T-cell (primary cell): Measurements from ENCODE around the gene ADAMTS16. TPM values are rescaled to one million over a fixed set of nuclear protein-coding genes. Genes with fewer than 3 reads are reported as not detected.

Experiments
- ATAC-seq, 4 experiments: fragments of 200-7000 bp in 3 of 4; fragments of 150-1000 bp in 1 of 4; cut with Tn5 transposase; replicated peaks in 1 of 4; 1 replicate in 3 of 4; 2 replicates in 1 of 4; pipeline ENCODE4 v1.10.0; 2021; ENCODE audit warnings: moderate library complexity in 3 of 4, mild to moderate bottlenecking in 2 of 4, moderate number of reproducible peaks in 1 of 4
- CTCF ChIA-PET, 2 donors: fragments of 300-600 bp; sonication (Branson Sonifier 250); formaldehyde crosslinking; loops; one replicate each; lab custom pipeline; 2022; ENCODE audit warnings: antibody characterized with exemption in 2 of 2; lab: Charles Lee
- POLR2A ChIA-PET, 2 donors: fragments of 300-600 bp; sonication (Branson Sonifier 250); formaldehyde crosslinking; loops; one replicate each; lab custom pipeline; 2022; ENCODE audit warnings: antibody characterized with exemption in 2 of 2; lab: Charles Lee
- DNase-seq, 35 experiments: peaks; one replicate each; pipeline versions ENCODE4 v3.0.0 to v3.0.0-alpha.2; 2013 to 2023
- H3K27ac ChIP-seq: one replicate; pipeline ENCODE4 v1.5.1; 2013; ENCODE audit warnings: low read length
- H3K27me3 ChIP-seq, 2 experiments: replicated peaks in 1 of 2; 1 replicate in 1 of 2; 2 replicates in 1 of 2; pipeline versions ENCODE4 v1.6.1 to v1.7.0; 2013; ENCODE audit warnings: low read length in 1 of 2, mixed read lengths in 1 of 2; ENCODE audit not compliant: control insufficient read depth in 2 of 2, insufficient read depth in 2 of 2; ENCODE audit errors: extremely low read depth in 1 of 2
- H3K36me3 ChIP-seq, 2 donors: 1 replicate in 1 of 2; 2 replicates in 1 of 2; pipeline versions ENCODE4 v1.6.1 to v1.7.0; 2013; ENCODE audit warnings: low read length in 1 of 2; ENCODE audit not compliant: control insufficient read depth in 2 of 2, insufficient read depth in 1 of 2; ENCODE audit errors: extremely low read depth in 1 of 2
- H3K4me1 ChIP-seq, 2 experiments: 1 replicate in 1 of 2; 2 replicates in 1 of 2; pipeline versions ENCODE4 v1.6.1 to v1.7.0; 2013; ENCODE audit warnings: low read length in 2 of 2, mixed read lengths in 1 of 2; ENCODE audit not compliant: insufficient read depth in 2 of 2, control insufficient read depth in 1 of 2; ENCODE audit errors: extremely low read depth in 1 of 2
- H3K4me3 ChIP-seq, 2 donors: 1 replicate in 1 of 2; 2 replicates in 1 of 2; pipeline versions ENCODE4 v1.5.1 to v1.7.0; 2013; ENCODE audit warnings: mild to moderate bottlenecking in 2 of 2, low read length in 1 of 2, moderate library complexity in 1 of 2; ENCODE audit not compliant: control insufficient read depth in 1 of 2; ENCODE audit errors: extremely low read depth in 1 of 2
- H3K9me3 ChIP-seq: 2 replicates; pipeline ENCODE4 v1.7.0; 2013
- H3K27ac Mint-ChIP-seq, 2 donors: one replicate each; pipeline ENCODE4 v1.8.0; 2020 to 2021; ENCODE audit warnings: mild to moderate bottlenecking in 2 of 2, mixed read lengths in 2 of 2
- H3K27me3 Mint-ChIP-seq, 2 donors: one replicate each; pipeline ENCODE4 v1.8.0; 2021 to 2022; ENCODE audit warnings: mixed read lengths in 2 of 2
- H3K36me3 Mint-ChIP-seq: one replicate; pipeline ENCODE4 v1.8.0; 2021; ENCODE audit warnings: mixed read lengths
- H3K4me1 Mint-ChIP-seq, 3 donors: one replicate each; pipeline ENCODE4 v1.8.0; 2020 to 2022; ENCODE audit warnings: mixed read lengths in 3 of 3, mild to moderate bottlenecking in 1 of 3
- H3K4me3 Mint-ChIP-seq, 3 donors: one replicate each; pipeline ENCODE4 v1.8.0; 2020 to 2022; ENCODE audit warnings: mild to moderate bottlenecking in 3 of 3, mixed read lengths in 3 of 3, moderate library complexity in 3 of 3
- H3K9me3 Mint-ChIP-seq, 3 donors: one replicate each; pipeline ENCODE4 v1.8.0; 2020 to 2022; ENCODE audit warnings: mixed read lengths in 3 of 3
- WGBS: methylation state at CpG from one replicate; pipeline ENCODE4 v1.1.5; 2013; ENCODE audit warnings: missing lambda C conversion rate; ENCODE audit not compliant: insufficient coverage; 5-methylcytosine and 5-hydroxymethylcytosine counted together
- total RNA-seq, 35 experiments: library from RNA in 6 of 35; stranded (reverse) in 6 of 35; fragments of 120-200 nt in 1 of 35; gene quantifications; one replicate each; pipeline versions ENCODE4 v1.2.1 to v1.2.4 and lab custom pipeline; 2013 to 2026

The ADAMTS16 gene
- total RNA-seq, 5 donors from 2014 or later (not counting 1 experiment from before 2014, with no cell fraction given): 0.06 to 0.09 TPM; not detected in 3

GRCh38 chr5:5360941-5361520 is 220.9 kb downstream of the ADAMTS16 start:
- Histone ChIP-seq H3K27me3 (peaks cover 0 to 2% of the 10 kb centered on the region in 2 experiments), H3K9me3 (no peaks in the 10 kb centered on the region), H3K4me1 (no peaks in the 10 kb centered on the region), H3K36me3 (no peaks in the 10 kb centered on the region), H3K27ac (no peak overlapping the region), H3K4me3 (no peak overlapping the region)
- no peaks in the 10 kb centered on the region for H3K36me3 Mint-ChIP-seq
- H3K4me3 Mint-ChIP-seq: no peak overlapping the region
- no peak for ATAC-seq
- DNase-seq: no peak
- 85% methylated on average over 3 of the region's 10 CpGs for WGBS
- H3K9me3 Mint-ChIP-seq: no peaks in the 10 kb centered on the region
- no peak overlapping the region for H3K27ac Mint-ChIP-seq
- ChIA-PET POLR2A (no interaction called here), CTCF (no interaction called here)
- no peaks in the 10 kb centered on the region for H3K4me1 Mint-ChIP-seq
- H3K27me3 Mint-ChIP-seq: peaks cover 0 to 4% of the 10 kb centered on the region in 2 donors

DNA sequence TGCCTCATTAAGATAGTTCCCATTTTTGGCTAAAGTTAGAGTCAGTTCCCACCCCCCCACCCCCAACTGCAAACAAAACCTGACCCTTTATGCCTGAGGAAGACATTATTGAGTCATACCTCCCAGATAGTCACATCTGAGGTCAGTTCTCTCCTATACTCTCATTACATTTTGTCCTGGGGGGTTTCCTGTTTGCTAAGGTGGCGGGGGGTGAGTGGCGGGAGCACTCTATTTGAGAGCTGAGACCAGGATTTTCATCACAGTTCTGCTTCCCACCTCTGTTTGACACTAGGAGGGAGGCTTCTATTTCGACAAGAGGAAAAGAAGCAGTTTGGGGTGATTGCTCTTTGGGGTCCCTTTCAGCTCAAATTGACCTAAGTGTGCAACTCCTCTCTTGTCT is 222.9 kb downstream of the ADAMTS16 start:
- peaks cover 0 to 4% of the 10 kb centered on the region in 2 donors for H3K27me3 Mint-ChIP-seq
- H3K27ac ChIP-seq: no peak overlapping the region
- POLR2A ChIA-PET: no interaction called here
- no CpG with 5 or more reads among the region's 3 CpGs for WGBS
- no peaks in the 10 kb centered on the region for H3K9me3 ChIP-seq
- no peak overlapping the region for H3K27ac Mint-ChIP-seq
- CTCF ChIA-PET: no interaction called here
- H3K36me3 ChIP-seq: no peaks in the 10 kb centered on the region
- H3K36me3 Mint-ChIP-seq: no peaks in the 10 kb centered on the region
- no peak overlapping the region for H3K4me3 ChIP-seq
- H3K4me1 Mint-ChIP-seq: no peaks in the 10 kb centered on the region
- no peaks in the 10 kb centered on the region for H3K4me1 ChIP-seq
- DNase-seq (no peak), ATAC-seq (no peak)
- peaks cover 0 to 2% of the 10 kb centered on the region in 2 experiments for H3K27me3 ChIP-seq
- H3K4me3 Mint-ChIP-seq: no peak overlapping the region
- H3K9me3 Mint-ChIP-seq: no peaks in the 10 kb centered on the region

- Histone ChIP-seq H3K9me3 (no peaks in the 10 kb centered on the region), H3K27me3 (peaks cover 0 to 2% of the 10 kb centered on the region in 2 experiments), H3K4me1 (no peaks in the 10 kb centered on the region), H3K27ac (no peak overlapping the region), H3K36me3 (no peaks in the 10 kb centered on the region), H3K4me3 (no peak overlapping the region)
- no peaks in the 10 kb centered on the region for H3K36me3 Mint-ChIP-seq
- H3K27ac Mint-ChIP-seq: no peak overlapping the region
- H3K4me1 Mint-ChIP-seq: no peaks in the 10 kb centered on the region
- POLR2A ChIA-PET: no interaction called here
- H3K4me3 Mint-ChIP-seq: no peak overlapping the region
- no peaks in the 10 kb centered on the region for H3K9me3 Mint-ChIP-seq
- peaks cover 0 to 4% of the 10 kb centered on the region in 2 donors for H3K27me3 Mint-ChIP-seq
- CTCF ChIA-PET: no interaction called here
- WGBS: 85% methylated on average over 6 of the region's 7 CpGs
- ATAC-seq (no peak), DNase-seq (no peak)
Measured at GRCh38 chr5:5364932-5365331, 224.8 kb downstream of the ADAMTS16 start.

DNA sequence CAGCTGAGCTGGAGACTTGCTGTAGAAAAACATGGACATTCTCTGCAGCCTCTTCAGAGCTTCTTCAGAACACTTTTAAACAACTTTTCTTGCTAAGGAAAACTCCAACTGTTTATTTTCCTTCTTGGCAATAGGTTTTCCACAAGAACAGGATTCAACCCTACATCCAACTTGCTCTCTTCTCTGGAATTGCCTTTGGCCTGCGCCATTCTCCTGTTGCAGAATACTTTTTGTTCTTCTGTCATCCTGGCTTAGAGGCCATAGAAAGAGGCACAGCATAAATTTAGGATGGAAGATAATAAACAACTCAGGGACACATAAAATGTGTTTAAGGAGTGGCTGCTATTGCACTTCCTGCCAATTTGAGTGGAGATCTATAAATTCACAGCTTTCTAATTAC is 227.6 kb downstream of the ADAMTS16 start:
- no peak for DNase-seq
- no peak overlapping the region for H3K27ac ChIP-seq
- POLR2A ChIA-PET: no interaction called here
- WGBS: no CpG with 5 or more reads among the region's 1 CpG
- Mint-ChIP-seq H3K4me3 (no peak overlapping the region), H3K4me1 (no peaks in the 10 kb centered on the region), H3K36me3 (no peaks in the 10 kb centered on the region), H3K9me3 (no peaks in the 10 kb centered on the region), H3K27ac (no peak overlapping the region), H3K27me3 (peaks cover 0 to 4% of the 10 kb centered on the region in 2 donors)
- peaks cover 0 to 2% of the 10 kb centered on the region in 2 experiments for H3K27me3 ChIP-seq
- H3K4me1 ChIP-seq: no peaks in the 10 kb centered on the region
- H3K36me3 ChIP-seq: no peaks in the 10 kb centered on the region
- no peak overlapping the region for H3K4me3 ChIP-seq
- ATAC-seq: no peak
- no peaks in the 10 kb centered on the region for H3K9me3 ChIP-seq
- CTCF ChIA-PET: interaction anchor here in 1 of 2 donors (0.6 kb wide), 1 partner anchor 205 kb away, joined by 4 read pairs; no protein-coding TSS in a partner anchor

GRCh38 chr5:5369051-5369605 is 229.0 kb downstream of the ADAMTS16 start:
- H3K4me3 ChIP-seq: no peak overlapping the region
- no peaks in the 10 kb centered on the region for H3K36me3 Mint-ChIP-seq
- DNase-seq (no peak), ATAC-seq (no peak)
- WGBS: 54% methylated on average over 3 of the region's 4 CpGs
- H3K27me3 Mint-ChIP-seq: peaks cover 2 to 4% of the 10 kb centered on the region in 2 donors
- no peaks in the 10 kb centered on the region for H3K4me1 ChIP-seq
- CTCF ChIA-PET: no interaction called here
- POLR2A ChIA-PET: interaction anchor here in 1 of 2 donors (0.5 kb wide), 1 partner anchor 10 kb away, joined by 3 read pairs; no protein-coding TSS in a partner anchor
- no peaks in the 10 kb centered on the region for H3K36me3 ChIP-seq
- no peaks in the 10 kb centered on the region for H3K9me3 Mint-ChIP-seq
- H3K27me3 ChIP-seq: no peaks in the 10 kb centered on the region
- no peaks in the 10 kb centered on the region for H3K9me3 ChIP-seq
- no peak overlapping the region for H3K4me3 Mint-ChIP-seq
- no peak overlapping the region for H3K27ac Mint-ChIP-seq
- H3K27ac ChIP-seq: no peak overlapping the region
- no peaks in the 10 kb centered on the region for H3K4me1 Mint-ChIP-seq
